K562 (cell line): ENCODE measurements around the gene ERC2. TPM values are rescaled to one million over a fixed set of nuclear protein-coding genes. Genes with fewer than 3 reads are reported as not detected.

Experiments used
- ATAC-seq: fragments of 200-7000 bp; cut with Tn5 transposase; 3 replicates; pipeline ENCODE4 v1.9.1; 2020; ENCODE audit warnings: moderate library complexity
- BruUV-seq: library from RNA; stranded (reverse); fragments of 400-500 nt; replicated peaks from 2 replicates; lab custom pipeline; 2021; lab: Mats Ljungman, UMichigan
- CTCF ChIA-PET: fragments of 300-600 bp; formaldehyde crosslinking; extraction: SDS; loops from one replicate; lab custom pipeline; 2021; ENCODE audit warnings: low intra/inter-chr PET ratio; lab: Yijun Ruan, JAX
- POLR2A ChIA-PET: fragments of 300-600, 350-650 bp; sonication (Branson Sonifier 250); formaldehyde crosslinking; extraction: SDS; loops from one replicate; lab custom pipeline; 2021; ENCODE audit warnings: antibody characterized with exemption, inconsistent platforms; lab: Yijun Ruan, JAX
- DNase-seq, 4 experiments: peaks; one replicate each; pipeline versions ENCODE4 v3.0.0 to v3.0.0-alpha.2; 2011 to 2018; ENCODE audit warnings: low spot score in 3 of 4, mixed read lengths in 3 of 4; ENCODE audit errors: extremely low read depth in 1 of 4
- FAIRE-seq: peaks from 2 replicates; lab custom pipeline; 2011; peaks lifted over from hg19 to GRCh38; lab: Jason Lieb, UNC
- H2AFZ ChIP-seq: 2 replicates; pipeline ENCODE4 v1.6.0; 2011; ENCODE audit warnings: low read depth, low read length, control low read depth, inconsistent platforms
- H3K27ac ChIP-seq: fragments of 200-600 bp; 3 replicates; pipeline ENCODE4 v1.8.0; 2011; ENCODE audit warnings: low read depth, mild to moderate bottlenecking, control low read depth, inconsistent platforms, low read length, moderate library complexity, mixed read lengths; ENCODE audit errors: extremely low read depth
- H3K27me3 ChIP-seq, 2 experiments: fragments of 300-600 bp in 1 of 2; 2 replicates in 1 of 2; 3 replicates in 1 of 2; pipeline versions ENCODE4 v1.6.0 to v1.8.0; 2011; ENCODE audit warnings: inconsistent platforms in 2 of 2, low read length in 2 of 2, mild to moderate bottlenecking in 1 of 2, mixed read lengths in 1 of 2, moderate library complexity in 1 of 2; ENCODE audit not compliant: control insufficient read depth in 2 of 2, insufficient read depth in 2 of 2
- H3K36me3 ChIP-seq: fragments of 300-600 bp; 3 replicates; pipeline ENCODE4 v1.8.0; 2011; ENCODE audit warnings: mild to moderate bottlenecking, low read length, inconsistent platforms; ENCODE audit not compliant: control insufficient read depth, insufficient read depth
- H3K4me1 ChIP-seq, 2 experiments: fragments of 200-600 bp in 1 of 2; replicated peaks in 1 of 2; 2 replicates in 1 of 2; 3 replicates in 1 of 2; pipeline versions ENCODE4 v1.5.1 to v1.8.0; 2011; ENCODE audit warnings: inconsistent platforms in 2 of 2, low read length in 2 of 2, mild to moderate bottlenecking in 1 of 2, mixed read lengths in 1 of 2, moderate library complexity in 1 of 2; ENCODE audit not compliant: control insufficient read depth in 2 of 2, insufficient read depth in 2 of 2
- H3K4me2 ChIP-seq: 2 replicates; pipeline ENCODE4 v1.6.1; 2011; ENCODE audit warnings: low read length, control low read depth, inconsistent platforms, mixed read lengths; ENCODE audit not compliant: insufficient read depth
- H3K4me3 ChIP-seq: fragments of 200-600 bp; sonication (generic), shearing (Covaris generic); 2 replicates; pipeline ENCODE4 v1.5.1; 2016; ENCODE audit warnings: control low read depth, inconsistent platforms
- H3K79me2 ChIP-seq: fragments of 200-600 bp; 3 replicates; pipeline ENCODE4 v1.8.0; 2011; ENCODE audit warnings: low read length, inconsistent platforms; ENCODE audit not compliant: control insufficient read depth, insufficient read depth
- H3K9ac ChIP-seq, 2 experiments: 2 replicates each; pipeline versions ENCODE4 v1.6.0 to v1.6.1; 2011; ENCODE audit warnings: low read depth in 2 of 2, low read length in 2 of 2, control low read depth in 1 of 2, inconsistent platforms in 1 of 2, mild to moderate bottlenecking in 1 of 2, mixed read lengths in 1 of 2; ENCODE audit not compliant: insufficient read depth in 1 of 2
- H3K9me1 ChIP-seq: one replicate; pipeline ENCODE4 v1.6.0; 2011; ENCODE audit warnings: inconsistent platforms, mild to moderate bottlenecking, low read length, moderate library complexity; ENCODE audit not compliant: control insufficient read depth, insufficient read depth
- H3K9me3 ChIP-seq: replicated peaks from 2 replicates; pipeline ENCODE4 v1.5.1; 2011; ENCODE audit warnings: low read depth, low read length, inconsistent platforms; ENCODE audit not compliant: control insufficient read depth, insufficient read depth
- H4K20me1 ChIP-seq: replicated peaks from 2 replicates; pipeline ENCODE4 v1.6.1; 2011; ENCODE audit warnings: low read length, inconsistent platforms, mixed read lengths; ENCODE audit not compliant: control insufficient read depth, insufficient read depth
- BDP1 ChIP-seq: IDR thresholded peaks from 3 replicates; pipeline ENCODE4 v1.6.1; 2011; ENCODE audit not compliant: insufficient read length, insufficient read depth
- BRF2 ChIP-seq: IDR thresholded peaks from 3 replicates; pipeline ENCODE4 v1.6.1; 2011; ENCODE audit warnings: borderline replicate concordance, mild to moderate bottlenecking; ENCODE audit not compliant: insufficient read length, insufficient read depth
- CBFA2T3 ChIP-seq: fragments of 450-650 bp; IDR thresholded peaks from 2 replicates; pipeline ENCODE4 v1.6.1; 2017
- HNRNPH1 ChIP-seq: fragments of 200-400 bp; formaldehyde crosslinking; optimal IDR thresholded peaks from 2 replicates; pipeline ENCODE3; 2017; ENCODE audit warnings: low read depth, mild to moderate bottlenecking, low read length, moderate library complexity
- HOMEZ ChIP-seq: fragments of 250-450 bp; sonication (Bioruptor Pico); IDR thresholded peaks from 2 replicates; pipeline ENCODE4 v1.4.0; 2020; ENCODE audit warnings: mild to moderate bottlenecking, moderate library complexity
- IFI16 ChIP-seq: fragments of 250-450 bp; sonication (Bioruptor Pico); IDR thresholded peaks from 2 replicates; pipeline ENCODE4 v2.1.2; 2022; ENCODE audit warnings: mild to moderate bottlenecking, inconsistent platforms
- POLR2AphosphoS5 ChIP-seq: IDR thresholded peaks from 2 replicates; pipeline ENCODE4 v1.6.1; 2011; ENCODE audit warnings: mild to moderate bottlenecking, low read depth, low read length, moderate library complexity; ENCODE audit not compliant: control insufficient read depth, insufficient read depth
- POLR2B ChIP-seq: fragments of 450-650 bp; IDR thresholded peaks from 2 replicates; pipeline ENCODE4 v1.6.1; 2018; ENCODE audit warnings: low read depth; ENCODE audit not compliant: partially characterized antibody
- RBM17 ChIP-seq: fragments of 200-400 bp; formaldehyde crosslinking; IDR thresholded peaks from 2 replicates; pipeline ENCODE4 v1.6.1; 2017; ENCODE audit warnings: low read depth, mild to moderate bottlenecking, low read length, borderline replicate concordance
- SREBF2 ChIP-seq: sonication (generic); formaldehyde crosslinking; IDR thresholded peaks from 2 replicates; pipeline ENCODE4 v1.4.0; 2020; ENCODE audit warnings: mild to moderate bottlenecking, missing genetic modification reagents
- TEAD4 ChIP-seq, 2 experiments: sonication (generic) in 1 of 2; formaldehyde crosslinking in 1 of 2; IDR thresholded peaks; 2 replicates each; pipeline versions ENCODE4 v1.6.1 to v1.8.0; 2012 to 2022; ENCODE audit warnings: borderline replicate concordance in 1 of 2, inconsistent platforms in 1 of 2, low read length in 1 of 2, mild to moderate bottlenecking in 1 of 2, missing genetic modification reagents in 1 of 2
- ZKSCAN3 ChIP-seq: fragments of 250-450 bp; sonication (Bioruptor Pico); IDR thresholded peaks from 2 replicates; pipeline ENCODE4 v1.4.0; 2020
- ZNF311 ChIP-seq: fragments of 250-450 bp; sonication (Bioruptor Pico); IDR thresholded peaks from 2 replicates; pipeline ENCODE4 v1.4.0; 2020; ENCODE audit warnings: mild to moderate bottlenecking, moderate library complexity
- ZNF398 ChIP-seq: fragments of 250-450 bp; sonication (Bioruptor Pico); IDR thresholded peaks from 2 replicates; pipeline ENCODE4 v1.8.0; 2021; ENCODE audit warnings: moderate library complexity, mild to moderate bottlenecking, inconsistent platforms
- ZNF445 ChIP-seq: fragments of 250-450 bp; sonication (Bioruptor Pico); IDR thresholded peaks from 2 replicates; pipeline ENCODE4 v1.4.0; 2020; ENCODE audit warnings: low read depth, mild to moderate bottlenecking, moderate library complexity
- WGBS: fragments of 100-300 bp; shearing (Covaris generic); methylation state at CpG from one replicate; pipeline ENCODE4 v1.1.6; 2016; ENCODE audit warnings: low coverage, mixed read lengths; ENCODE audit not compliant: insufficient coverage; ENCODE audit errors: missing lambda C conversion rate; 5-methylcytosine and 5-hydroxymethylcytosine counted together
- in situ Hi-C: fragments of 300-500 bp; cut with MboI; formaldehyde crosslinking; loops from 4 replicates; pipeline ENCODE4 v1.15.0; 2018; ENCODE audit warnings: inconsistent platforms, mixed read lengths
- intact Hi-C: fragments of 100-400 bp; cut with micrococcal nuclease; formaldehyde crosslinking; loops from 2 replicates; pipeline ENCODE4 v1.14.2; 2022
- polyA plus RNA-seq, 8 experiments: library from polyadenylated mRNA; depleted of rRNA in 4 of 8; stranded (reverse) in 5 of 8; unstranded in 3 of 8; fragments of >200 nt; fragmentation: Nextera tagmentation in 2 of 8; fragmentation: Illumina TruSeq in 1 of 8; extraction: Ambion mirVana in 2 of 8; extraction: Trizol in 1 of 8; gene quantifications; 2 replicates each; pipeline versions ENCODE4 v1.2.1 to v1.2.3, GENCODE V29; 2011 to 2014; ENCODE audit warnings: inconsistent platforms in 1 of 8, missing spikeins in 1 of 8
- total RNA-seq, 7 experiments: library from RNA; depleted of rRNA in 6 of 7; stranded (reverse); fragments of >200 nt in 6 of 7; fragmentation: Illumina TruSeq in 2 of 7; extraction: Trizol in 2 of 7; gene quantifications; 2 replicates each; pipeline versions ENCODE4 v1.2.1 to v1.2.3, GENCODE V29; 2011 to 2021; ENCODE audit warnings: low replicate concordance in 1 of 7

Gene ERC2
- total and polyA plus RNA-seq, 9 of the 15 experiments (the other 6 are each of a cell fraction or from before 2014, with no cell fraction given): 0.04 to 0.18 (median 0.07) TPM; not detected in 2

DNA sequence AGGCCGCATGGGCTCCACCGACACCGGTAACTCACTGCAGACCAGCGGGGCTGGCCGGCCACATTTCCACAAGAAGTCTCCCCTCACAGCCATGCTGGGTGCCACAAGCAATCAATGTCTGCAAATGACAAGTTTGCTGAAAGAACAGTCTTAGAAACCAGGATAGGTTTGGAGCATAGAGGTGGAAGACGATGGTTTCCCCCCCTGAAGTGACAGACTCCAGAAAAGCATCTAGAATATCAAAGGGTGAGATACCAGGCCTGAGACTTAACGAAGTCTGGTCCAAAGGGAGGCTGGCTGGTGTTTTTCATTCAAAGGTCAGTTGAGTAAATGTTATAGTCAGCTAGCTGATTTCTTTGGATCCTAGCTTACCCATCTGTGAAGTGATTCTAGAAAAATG, 931.1 kb downstream of the ERC2 start:
- 0% methylated on average over 7 of the region's 7 CpGs for WGBS
- ChIA-PET POLR2A (no interaction called here), CTCF (no interaction called here)
- Histone ChIP-seq H3K27me3 (peaks cover 0 to 4% of the 10 kb centered on the region in 2 experiments; a peak in 1 of 5 replicates), H3K4me3 (no peak overlapping the region), H3K4me1 (no peaks in the 10 kb centered on the region), H3K9me3 (no peaks in the 10 kb centered on the region), H3K36me3 (no peaks in the 10 kb centered on the region), H3K9ac (no peak overlapping the region), H3K27ac (no peak overlapping the region), H3K79me2 (no peaks in the 10 kb centered on the region), H2AFZ (no peak overlapping the region), H4K20me1 (no peaks in the 10 kb centered on the region), H3K4me2 (no peak overlapping the region), H3K9me1 (no peaks in the 10 kb centered on the region)
- intact Hi-C loops: no loop called here
- no peak for ATAC-seq
- TF ChIP-seq POLR2AphosphoS5: no peak
- TF ChIP-seq ZNF445 (CRISPR knock-in tag): no peak
- no peak for TF ChIP-seq HOMEZ (CRISPR knock-in tag)
- no peak for TF ChIP-seq BDP1
- no peak for TF ChIP-seq ZNF311 (CRISPR knock-in tag)
- no peak for TF ChIP-seq RBM17
- TF ChIP-seq IFI16 (CRISPR knock-in tag): no peak
- no peak for TF ChIP-seq HNRNPH1
- no peak for TF ChIP-seq ZKSCAN3
- no peak for TF ChIP-seq POLR2B
- no peak for TF ChIP-seq SREBF2 (CRISPR knock-in tag)
- no peak for TF ChIP-seq CBFA2T3
- no peak for TF ChIP-seq TEAD4 (IDR thresholded peaks at IDR 0.05; ENCODE audit: low read length)
- no peak for TF ChIP-seq TEAD4 (CRISPR knock-in tag; IDR thresholded peaks at IDR 0.05; ENCODE audit: borderline replicate concordance)
- TF ChIP-seq BRF2: no peak
- no peak for TF ChIP-seq ZNF398 (CRISPR knock-in tag)
- FAIRE-seq: no peak
- DNase-seq: no peak
- in situ Hi-C loops: no loop called here
- no TSS peak for BruUV-seq
